HG03280 (cell line): ENCODE measurements around the gene FOXB1.

Experiments used
- ATAC-seq: cut with Tn5 transposase; IDR thresholded peaks from one replicate; pipeline ENCODE4 v1.9.1; 2021; ENCODE audit warnings: mild to moderate bottlenecking, moderate library complexity; ENCODE audit not compliant: unreplicated experiment

Gene FOXB1

DNA sequence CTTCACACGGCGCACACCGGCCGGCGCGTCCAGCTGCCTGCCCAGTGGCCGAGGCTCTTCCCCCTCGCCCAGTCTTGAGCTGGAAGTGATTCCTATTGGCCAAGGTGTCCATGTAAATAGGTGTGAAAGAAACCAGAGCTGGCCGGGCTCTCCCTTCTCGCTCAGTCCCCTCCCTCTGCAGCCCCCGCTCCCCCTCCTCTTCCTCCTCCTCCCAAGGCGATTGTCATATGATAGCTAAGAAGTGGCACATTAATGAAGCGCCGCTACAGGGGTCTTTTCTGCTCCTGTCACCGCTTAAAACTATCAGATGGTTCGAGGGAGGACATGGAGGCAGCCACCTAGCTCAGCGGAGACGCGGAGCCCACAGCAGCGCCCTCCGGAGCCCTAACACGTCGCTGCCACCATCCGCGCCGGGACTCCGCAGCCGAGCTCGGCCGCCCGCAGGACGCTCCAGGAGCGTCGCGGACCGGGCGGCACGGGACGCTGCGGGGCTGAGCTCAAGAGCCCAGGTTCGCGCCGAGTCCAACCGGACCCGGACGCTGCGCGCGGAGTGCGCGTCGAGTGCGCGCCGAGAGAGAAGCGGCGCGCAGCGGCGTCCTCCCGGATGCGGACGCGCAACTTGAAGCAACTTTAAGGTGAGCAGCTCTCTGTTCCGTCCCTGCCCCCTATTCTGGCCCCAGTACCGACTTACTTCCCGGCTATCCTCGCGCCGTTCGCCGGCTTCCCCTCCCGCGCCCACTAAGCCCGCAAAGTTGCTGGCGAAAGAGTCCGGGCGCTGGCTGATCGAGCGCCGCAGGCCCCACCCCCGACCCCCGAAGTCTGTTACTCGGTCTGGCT is at the start of gene FOXB1:
Gene FOXB1 (plus strand): TSS at position 303 of the 837 bp plus-strand sequence. CDS start 653 bp downstream, outside the sequence.
- ATAC-seq = no peak

DNA sequence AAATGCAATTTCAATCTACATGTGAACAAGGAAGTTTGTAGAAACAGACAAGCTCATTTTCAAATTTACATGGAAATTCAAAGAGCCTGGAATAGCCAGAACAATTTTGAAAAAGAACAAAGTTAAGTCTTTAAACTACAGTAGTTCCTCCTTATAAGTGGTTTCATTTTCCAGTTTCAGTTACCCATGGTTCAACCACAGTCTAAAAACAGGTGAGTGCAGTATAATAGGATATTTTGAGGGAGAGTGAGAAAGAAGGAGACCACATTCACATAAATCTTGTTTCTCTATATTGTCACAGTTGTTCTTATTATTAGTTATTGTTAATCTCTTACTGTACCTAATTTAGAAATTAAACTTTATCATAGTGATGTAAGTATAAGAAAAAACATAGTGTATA is 45.8 kb upstream of the FOXB1 start:
- no peak for ATAC-seq

DNA sequence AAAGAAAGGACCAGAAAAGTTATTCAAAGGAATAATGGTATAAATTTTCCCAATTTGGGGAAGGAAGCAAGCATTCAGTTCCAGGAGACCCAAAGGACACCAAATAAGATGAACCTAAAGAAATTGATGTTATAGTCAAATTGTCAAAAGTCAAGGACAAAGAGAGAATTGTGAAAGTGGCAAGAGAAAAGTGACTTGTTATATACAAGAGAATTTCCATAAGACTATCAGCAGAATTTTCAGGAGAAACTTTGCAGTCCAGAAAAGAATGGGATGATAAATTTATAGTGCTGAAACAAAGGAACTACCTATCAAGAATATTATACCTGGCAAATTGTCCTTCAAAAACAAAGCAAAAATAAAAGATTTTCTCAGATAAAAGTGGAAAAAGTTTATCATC is 43.8 kb upstream of the FOXB1 start:
- no peak for ATAC-seq

DNA sequence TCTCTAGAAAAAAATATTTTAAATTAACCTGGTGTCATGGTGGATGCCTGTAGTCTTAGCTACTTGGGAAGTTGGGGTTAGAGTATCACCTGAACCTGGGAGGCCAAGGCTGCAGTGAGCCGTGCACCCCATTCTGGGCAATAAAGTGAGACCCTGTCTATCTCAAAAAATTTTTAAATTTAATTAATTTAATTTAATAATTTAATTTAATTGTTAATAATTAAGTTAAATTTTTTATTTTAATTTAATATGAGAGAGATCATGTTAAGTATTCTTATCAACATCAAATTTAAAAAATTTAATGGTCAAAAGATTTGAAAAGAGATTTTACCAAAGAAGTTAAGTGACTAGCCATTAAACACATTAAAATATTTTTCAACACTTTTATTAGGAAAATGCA is 40.8 kb upstream of the FOXB1 start:
- no peak for ATAC-seq

DNA sequence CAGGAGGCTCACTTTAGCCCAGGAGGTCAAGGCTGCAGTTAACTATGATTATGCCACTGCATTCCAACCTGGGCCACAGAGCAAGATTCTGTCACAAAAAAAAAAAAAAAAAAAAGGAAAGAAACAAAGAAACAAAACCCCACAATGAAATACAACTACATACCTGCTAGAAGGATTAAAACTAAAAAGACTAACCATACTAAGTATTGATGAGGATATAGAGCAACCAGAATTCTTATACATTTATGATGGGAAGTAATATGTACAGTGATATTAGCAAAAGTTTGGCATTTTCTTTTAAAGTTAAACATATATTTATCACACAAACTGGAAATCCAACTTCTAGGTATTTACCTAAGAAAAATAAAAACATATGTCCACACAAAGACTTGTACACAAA is 40.2 kb upstream of the FOXB1 start:
- ATAC-seq = no peak

DNA sequence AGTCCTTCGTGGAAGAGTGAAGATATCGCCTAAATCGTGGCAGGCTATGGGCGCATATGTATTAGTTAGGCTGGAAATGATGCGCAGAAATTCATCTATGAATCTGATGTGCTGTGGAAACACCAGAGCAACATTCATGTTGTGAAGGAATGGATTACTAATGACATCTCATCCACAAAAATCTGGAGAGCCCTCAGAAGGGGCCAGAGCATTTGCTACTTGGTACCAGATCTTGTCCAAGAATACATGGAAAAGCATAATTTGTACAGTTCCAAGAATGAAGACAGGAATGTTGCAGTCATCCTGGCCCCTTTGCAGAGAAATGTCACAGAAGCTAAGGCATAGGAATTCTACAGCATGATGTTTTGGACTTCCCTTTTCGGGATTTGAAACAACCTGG is 38.4 kb upstream of the FOXB1 start:
- ATAC-seq = no peak

DNA sequence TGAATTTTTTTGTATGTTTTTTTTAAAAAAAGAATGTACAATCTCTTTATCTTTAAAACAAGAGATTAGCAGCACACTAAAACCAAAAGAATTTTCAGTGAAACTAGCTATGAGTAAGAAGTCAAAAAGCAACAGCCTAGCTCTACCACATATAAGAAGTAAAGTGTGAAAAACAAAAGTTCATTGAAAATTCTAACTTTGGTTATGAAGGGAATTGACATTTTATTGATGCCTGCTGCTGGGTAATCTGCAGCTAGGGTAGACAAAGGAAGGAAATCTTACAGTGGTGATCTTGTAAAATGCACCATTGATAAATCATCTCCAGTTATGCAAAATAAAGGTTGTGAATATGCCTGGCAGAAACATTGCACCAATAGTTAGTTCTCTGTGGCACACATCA is 37.8 kb upstream of the FOXB1 start:
- no peak for ATAC-seq

DNA sequence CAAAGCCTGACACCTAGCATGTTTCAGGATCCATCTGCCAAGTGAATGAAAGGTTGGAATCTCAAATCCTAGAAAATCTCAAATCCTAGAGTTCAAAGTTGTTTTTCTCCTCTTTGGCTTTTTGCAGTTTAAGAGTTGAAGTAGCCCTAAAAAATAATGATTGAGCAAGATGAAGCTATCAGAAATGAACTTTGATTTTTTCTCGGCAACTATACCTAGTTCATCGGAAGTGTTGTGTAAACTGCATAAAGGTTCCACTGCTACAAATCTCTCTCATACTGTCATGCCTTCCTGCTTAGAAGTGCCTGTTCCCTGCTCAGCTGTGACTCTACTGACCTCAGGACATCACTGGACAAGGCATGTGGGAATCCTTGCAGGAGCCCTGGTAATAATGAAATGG is 35.8 kb upstream of the FOXB1 start:
- ATAC-seq = no peak

DNA sequence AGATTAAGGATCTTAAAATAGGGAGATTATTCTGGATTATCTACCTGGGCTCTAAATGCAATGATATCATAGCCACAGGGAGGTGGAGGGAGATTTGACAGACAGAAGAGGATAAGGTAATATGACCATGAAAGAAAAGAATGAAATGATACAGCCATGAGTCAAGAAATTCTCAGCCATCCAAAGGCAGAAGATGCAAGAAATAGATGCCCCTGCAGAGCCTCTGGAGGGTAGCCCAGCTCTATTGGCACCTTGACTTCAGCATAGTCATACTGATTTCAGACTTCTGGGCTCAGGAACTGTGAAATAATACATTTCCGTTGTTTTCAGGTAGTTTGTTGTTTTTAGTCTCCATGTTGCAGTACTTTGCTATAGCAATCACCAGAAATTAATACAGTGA is 31.9 kb upstream of the FOXB1 start:
- no peak for ATAC-seq

DNA sequence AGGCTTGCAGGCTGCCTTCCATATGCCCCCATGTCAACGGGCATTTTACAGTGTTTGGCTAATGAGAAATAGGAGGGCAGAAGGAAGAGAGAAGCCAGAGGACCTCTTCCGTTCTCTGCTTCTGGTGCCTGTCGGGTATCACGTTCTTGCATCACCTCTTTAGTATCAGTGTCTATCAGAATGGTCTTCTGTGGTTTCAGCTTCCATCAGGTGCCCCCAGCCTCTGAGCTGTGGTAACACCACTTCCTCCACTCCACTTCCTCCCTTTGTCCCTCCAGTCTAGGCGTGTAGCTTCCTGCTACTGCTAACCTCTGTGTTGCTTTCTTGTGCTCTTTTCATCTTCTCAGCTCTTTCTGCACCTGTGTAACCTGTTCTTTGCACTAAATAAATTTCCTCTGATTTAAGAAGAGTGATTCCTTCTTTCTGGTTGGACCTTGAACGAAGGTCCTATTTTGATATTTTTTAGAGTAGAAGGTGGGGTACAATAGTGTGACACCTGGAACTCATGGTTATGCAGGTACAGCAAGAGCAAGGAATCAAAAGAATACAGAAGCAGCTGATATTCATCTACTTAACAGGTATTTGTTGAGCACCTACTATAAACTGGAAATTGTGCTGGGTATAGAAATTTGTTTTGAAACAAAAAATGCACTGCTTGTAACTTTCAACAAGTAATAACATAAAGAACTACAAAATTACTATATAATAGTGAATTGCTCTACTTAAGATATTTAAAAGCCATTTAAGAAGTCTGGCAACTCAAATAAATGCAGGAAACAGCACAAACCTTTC is 27.4 kb upstream of the FOXB1 start:
- no peak for ATAC-seq

DNA sequence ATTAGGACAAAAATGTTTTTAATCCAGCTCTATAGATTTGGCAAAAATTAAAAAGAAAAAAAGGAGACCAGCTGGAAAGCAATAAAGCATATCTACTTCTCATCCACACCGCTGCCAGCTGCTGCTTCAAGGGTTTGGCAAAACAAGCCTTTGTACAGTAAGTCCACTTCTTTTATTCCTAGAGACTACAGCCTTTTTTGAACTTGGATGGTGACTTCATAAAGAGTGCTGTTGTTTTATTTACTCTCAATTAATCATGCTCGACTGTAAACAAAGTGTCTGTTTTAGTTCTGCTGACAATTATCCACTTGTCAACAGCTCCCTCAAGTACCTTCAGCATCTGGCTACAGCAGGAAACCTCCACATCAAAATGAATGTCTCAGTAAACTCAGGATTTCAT is 12.3 kb upstream of the FOXB1 start:
- ATAC-seq = no peak

DNA sequence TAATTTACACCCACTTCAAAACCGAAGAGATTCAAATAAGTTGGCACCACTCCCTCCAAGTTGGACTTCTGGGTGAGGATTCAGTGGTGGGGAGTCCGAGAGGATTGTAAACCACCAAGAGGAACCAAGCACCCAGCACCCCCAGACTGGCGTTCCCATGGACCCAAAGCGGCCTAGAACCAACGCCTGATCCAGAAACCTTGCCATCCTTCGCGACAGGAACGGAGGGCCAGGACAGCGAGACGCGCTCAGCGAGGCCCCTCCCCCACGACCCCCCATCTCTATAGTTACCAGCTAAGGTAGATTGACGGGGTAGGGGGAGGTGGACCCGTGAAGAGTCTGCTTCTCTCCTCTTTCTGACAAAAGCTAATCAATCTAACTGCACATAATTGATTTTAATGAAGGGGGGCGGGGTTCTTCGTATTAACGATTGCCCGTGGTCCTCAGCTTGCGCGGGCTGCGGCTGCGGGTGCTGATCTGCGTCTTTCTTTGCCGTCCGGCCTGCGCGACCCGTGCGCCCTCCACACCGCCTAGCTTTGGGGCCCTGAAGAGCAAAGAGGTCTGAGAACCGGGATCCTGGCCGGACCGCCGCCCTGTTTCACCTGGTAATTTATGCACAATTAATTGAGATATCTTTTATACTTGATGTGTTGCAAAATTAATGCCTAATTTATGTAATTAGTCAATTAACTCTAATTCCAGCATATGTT is 10.9 kb upstream of the FOXB1 start:
- ATAC-seq = no peak

DNA sequence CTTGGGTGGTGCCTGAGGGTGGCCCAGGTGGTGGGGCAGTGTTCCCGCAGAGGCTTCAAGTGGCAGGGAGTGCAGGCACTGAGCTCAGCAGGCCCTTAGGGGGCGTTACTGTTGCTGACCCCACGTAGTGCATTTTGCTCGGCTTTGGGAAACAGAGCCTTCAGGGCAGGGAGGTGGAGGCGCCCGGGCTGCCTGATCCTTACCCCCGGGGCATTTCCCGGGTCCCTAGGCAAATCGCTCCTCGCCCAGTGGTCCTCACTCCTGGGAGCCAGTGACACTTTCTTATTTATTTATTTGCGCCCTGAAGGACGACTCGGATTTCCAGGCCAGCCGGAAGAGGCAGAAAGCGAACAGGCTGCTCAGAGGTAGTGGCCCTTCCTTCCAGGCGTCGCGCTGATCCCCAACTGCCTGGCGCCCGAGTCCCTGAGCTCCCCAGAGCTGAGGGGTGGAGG is 10.1 kb upstream of the FOXB1 start:
- no peak for ATAC-seq

DNA sequence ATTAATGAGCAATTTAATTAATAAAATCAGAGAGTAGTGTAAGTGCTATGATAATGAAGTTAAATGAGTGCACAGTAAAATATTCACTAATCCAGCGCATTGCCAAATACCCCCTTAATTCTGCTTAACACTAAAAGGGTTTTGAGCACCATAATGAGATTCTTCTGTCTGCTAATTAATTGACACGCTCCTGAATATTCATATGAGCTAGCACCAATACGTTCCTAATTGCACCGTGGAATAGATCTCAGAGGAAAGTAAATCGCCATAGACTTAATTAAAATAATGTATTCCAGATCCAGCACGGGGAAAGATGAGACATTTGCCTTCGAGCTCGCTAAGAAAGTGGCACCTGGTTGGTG is 9.6 kb upstream of the FOXB1 start:
- no peak for ATAC-seq

DNA sequence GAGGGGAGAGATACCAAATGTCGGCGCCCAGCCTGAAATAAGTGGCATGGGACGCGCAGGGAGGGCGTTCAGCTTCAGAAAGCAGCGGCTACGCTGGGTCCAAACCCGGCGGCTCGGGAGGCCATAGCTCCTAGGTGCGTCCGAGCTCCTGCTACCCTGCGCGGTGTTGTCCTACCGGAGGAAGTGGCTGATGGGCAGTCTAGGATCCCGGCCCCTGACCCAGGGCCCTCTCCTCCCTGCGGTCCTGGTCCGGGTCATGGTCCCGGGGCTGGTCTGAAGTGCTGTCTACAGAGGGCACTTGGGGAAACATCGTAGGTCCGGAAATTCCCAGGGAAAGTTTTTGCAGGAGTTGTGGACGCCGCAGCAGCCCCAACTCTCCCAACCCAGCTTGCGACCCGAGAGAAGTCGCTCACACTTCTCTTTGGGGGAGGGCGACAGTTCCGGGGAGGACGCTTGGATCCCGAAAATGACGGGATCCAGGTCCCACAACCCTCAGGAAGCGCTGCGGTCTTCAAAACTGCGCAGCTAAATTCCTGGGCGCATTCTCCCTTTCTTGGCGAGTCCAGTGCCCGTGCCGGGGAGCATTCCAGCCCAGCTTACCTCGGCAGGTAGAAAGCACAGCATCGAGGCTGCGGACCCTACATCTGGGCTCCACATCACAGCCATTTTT is 9.1 kb upstream of the FOXB1 start:
- ATAC-seq = no peak

DNA sequence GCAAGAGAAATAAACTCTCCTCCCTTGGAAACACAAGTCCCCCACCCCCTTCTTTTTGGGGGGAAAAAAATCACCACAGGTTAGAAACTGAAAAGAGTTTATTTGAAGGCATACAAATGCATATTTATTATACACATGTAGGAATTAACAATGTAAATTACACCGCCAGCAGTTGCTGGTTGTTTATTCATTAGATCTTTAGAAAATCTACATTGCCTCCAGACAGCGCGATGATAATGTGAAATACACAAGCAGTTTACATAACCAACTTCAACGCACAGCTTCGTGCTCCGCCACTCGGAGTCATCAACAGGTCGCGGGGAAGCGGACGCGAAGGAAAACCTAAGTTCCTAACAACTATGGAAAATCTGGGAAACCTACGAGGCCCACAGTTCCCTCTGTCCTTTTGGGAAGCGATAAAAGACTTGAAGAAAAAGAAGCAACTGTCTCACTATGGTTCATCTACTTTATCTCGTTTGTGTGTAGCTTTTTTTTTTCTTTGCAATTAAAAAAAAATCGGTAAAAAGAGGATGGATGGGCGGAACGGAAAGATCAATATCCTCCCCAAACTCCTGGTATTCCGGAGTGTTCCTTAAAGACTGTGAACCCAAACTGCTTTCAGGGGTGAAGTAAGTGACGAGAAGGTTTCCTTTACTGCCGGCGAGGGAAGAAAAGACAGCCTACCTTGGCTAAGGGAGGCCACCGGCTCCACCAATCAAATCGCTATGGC is 8.4 kb upstream of the FOXB1 start:
- ATAC-seq = no peak

DNA sequence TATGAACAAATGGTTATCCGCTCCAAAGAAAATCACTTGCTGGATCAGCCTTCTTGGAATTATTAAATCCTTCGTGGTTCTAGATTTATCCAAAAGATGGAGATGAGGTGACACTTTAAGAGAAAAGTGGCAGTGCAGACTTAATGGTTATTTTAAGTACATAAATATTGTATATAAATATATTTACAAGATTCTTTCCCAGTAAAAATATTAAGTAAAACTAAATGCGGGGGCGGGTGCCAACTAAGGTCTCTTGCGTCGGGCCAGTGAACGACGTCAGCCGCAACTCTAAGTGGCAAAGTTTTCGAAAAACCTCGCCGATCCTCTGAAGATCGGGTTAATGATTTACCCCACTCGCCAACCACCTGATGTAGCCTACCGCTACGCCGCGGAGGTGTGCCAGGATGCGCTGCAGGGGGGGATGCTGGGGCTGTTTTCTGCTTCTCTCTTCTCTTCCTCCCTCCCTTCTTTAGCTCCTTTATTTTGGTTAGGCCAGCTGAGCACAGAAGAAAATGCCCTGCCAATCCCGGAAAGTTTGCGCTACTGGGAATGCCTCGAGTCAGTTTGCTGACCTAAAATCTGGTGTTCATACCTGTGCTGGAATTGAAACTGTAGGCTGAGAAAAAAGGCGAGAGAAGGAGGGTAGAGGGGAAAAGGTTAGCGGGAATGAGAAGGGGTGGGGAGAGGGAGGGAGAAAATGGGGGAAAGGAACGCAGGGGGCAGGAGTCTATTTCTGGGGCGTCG is 7.6 kb upstream of the FOXB1 start:
- no peak for ATAC-seq

DNA sequence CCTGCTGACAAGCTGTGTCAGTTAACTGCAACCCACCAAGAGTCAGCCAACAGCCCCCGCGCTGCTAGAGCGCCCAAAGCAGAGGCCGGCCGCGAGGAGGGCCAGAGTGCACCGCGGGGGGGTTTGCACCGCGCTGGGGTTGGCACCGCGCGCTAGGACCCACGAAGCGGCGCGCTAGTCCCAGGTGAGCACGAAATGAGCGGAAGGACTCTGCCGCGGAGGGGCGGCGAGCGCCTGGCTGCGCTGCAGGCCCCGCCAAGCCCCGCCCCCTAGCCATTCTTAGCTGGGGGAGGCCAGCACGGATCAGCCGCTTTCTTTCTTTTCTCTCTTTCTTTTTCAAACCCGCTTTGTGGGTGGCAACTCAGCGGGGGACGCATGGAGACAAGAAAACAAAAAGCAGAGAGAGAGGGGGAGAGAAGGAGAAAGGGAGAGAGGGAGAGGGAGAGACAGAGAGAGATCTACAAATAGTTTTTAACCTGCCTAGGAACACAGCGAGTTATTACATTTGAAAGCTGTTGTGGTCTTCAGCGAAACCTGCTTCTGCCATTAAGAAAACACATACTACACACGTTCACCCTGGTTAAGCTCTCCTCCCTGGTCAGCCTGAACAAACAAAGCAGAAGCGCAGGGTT is 6.9 kb upstream of the FOXB1 start:
- peak; percentile 84 for ATAC-seq

DNA sequence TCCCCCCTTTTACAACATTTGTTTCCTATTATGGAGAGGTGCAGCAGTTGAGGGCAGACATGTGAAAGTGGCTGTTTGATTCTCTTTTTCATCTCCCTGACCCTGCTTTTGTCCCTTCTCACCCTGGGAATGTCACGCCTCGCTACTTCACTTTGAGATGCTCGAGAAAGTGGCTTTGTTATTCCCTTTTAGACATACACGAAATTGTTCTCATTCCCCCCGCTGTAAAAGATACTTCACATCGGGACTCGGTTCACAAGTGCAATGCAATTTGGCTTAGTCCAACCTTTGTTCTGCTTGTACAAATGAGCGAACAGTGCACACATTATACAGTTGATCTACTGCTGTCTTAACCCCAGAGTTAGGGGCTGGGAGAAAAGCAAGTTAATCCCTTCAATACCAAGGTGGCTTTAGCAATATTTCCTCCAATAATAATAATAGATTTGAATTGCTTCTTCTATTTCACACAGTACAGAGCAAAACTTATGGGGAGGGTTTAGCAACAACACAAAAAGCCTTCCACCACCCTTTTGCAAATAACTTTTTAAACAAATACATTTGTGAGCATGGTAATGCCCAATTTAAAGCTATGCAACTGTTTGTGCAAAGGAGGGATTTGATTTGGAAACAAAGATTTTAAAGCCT is 5.7 kb upstream of the FOXB1 start:
- ATAC-seq = no peak
